ENCODE measurements around the gene RASD1. TPM values are rescaled to one million over a fixed set of nuclear protein-coding genes. Genes with fewer than 3 reads are reported as not detected.

Gene RASD1
- total and polyA plus RNA-seq, 2 of the 4 experiments (the other 2 are of a cell fraction) = 0.54 to 1.8 TPM

GRCh38 chr17:17494870-17495535 lies 1.2 kb downstream of the RASD1 start:
- DNase-seq = peak; percentile 37
- no peak overlapping the region for H4K5ac ChIP-seq (ENCODE audit: low read depth, low read length)
- no peak overlapping the region for H3K9ac ChIP-seq (ENCODE audit: low read depth, low read length)
- peaks cover 18% of the 10 kb centered on the region for H3K36me3 ChIP-seq (ENCODE audit: control insufficient read depth, insufficient read depth, low read length)
- H3K9me1 ChIP-seq (ENCODE audit: insufficient read depth, low read length) = no peaks in the 10 kb centered on the region
- peak overlapping the region; percentile 90 for H3K23ac ChIP-seq (ENCODE audit: low read depth, low read length)
- peaks cover 7% of the 10 kb centered on the region; the same call in 1 of the 2 replicates for H3K4me1 ChIP-seq (ENCODE audit: control insufficient read depth, insufficient read depth, low read length)
- H3K27me3 ChIP-seq (ENCODE audit: control insufficient read depth, insufficient read depth, low read length) = peaks cover 3% of the 10 kb centered on the region; the same call in 1 of the 2 replicates
- ChIA-PET POLR2A (ENCODE audit: unreplicated experiment) (no interaction called here), CTCF (interaction anchor here (0.9 kb wide), 1 partner anchor 147 kb away, joined by 4 read pairs; no protein-coding TSS in a partner anchor)
- peak overlapping the region; percentile 92 for H2AK9ac ChIP-seq (replicated peaks; ENCODE audit: low read depth, low read length, poor library complexity)
- peaks cover 8 to 14% of the 10 kb centered on the region in 2 experiments; a peak in 3 of 4 replicates for H3K79me1 ChIP-seq (ENCODE audit: low read depth in 1 of 2, low read length in 2 of 2)
- in situ Hi-C loops (cut with MboI; ENCODE audit: low sequenced_read_pairs) = loop anchor here (5.0 kb wide), 2 partner anchors 138 to 147 kb away; no protein-coding TSS in a partner anchor
- dilution Hi-C loops (cut with HindIII; ENCODE audit: low sequenced_read_pairs, unreplicated experiment) = no loop called here
- no peak overlapping the region for H3K27ac ChIP-seq (ENCODE audit: insufficient read depth, low read length)
- H2BK5ac ChIP-seq (ENCODE audit: low read depth, low read length, poor library complexity, severe bottlenecking) = no peak overlapping the region
- H3K4me3 ChIP-seq (ENCODE audit: insufficient read depth, low read depth, low read length) = no peak overlapping the region; the same call in 1 of the 2 replicates
- no peaks in the 10 kb centered on the region; the same call in 1 of the 2 replicates for H3K9me3 ChIP-seq (ENCODE audit: control insufficient read depth, insufficient read depth, low read length)
- no peak overlapping the region for H3K56ac ChIP-seq (ENCODE audit: extremely low read depth, insufficient read depth, low read length)
- peak overlapping the region; percentile 9; the same call in 1 of the 2 replicates for H3K4ac ChIP-seq (ENCODE audit: low read depth, low read length)
- peaks cover 7% of the 10 kb centered on the region for H4K20me1 ChIP-seq (ENCODE audit: insufficient read depth, low read length)
- H3K14ac ChIP-seq (replicated peaks; ENCODE audit: low read depth, low read length) = peak overlapping the region; percentile 48; the same call in 1 of the 2 replicates
- no TSS peak for BruUV-seq (replicated peaks)
- peak overlapping the region; percentile 68 for H3K4me2 ChIP-seq (ENCODE audit: low read depth, low read length)
- WGBS, 2 experiments (ENCODE audit: extremely low coverage in 2 of 2, insufficient read length in 1 of 2) = 13% methylated on average over 21 of the region's 71 CpGs; no CpG with 5 or more reads in 1 of the 2 experiments
- TF ChIP-seq CTCF (conservative IDR thresholded peaks at IDR 0.05; ENCODE audit: low read depth, low read length) (peak; percentile 4; the same call in 1 of the 2 replicates), USF2 (IDR thresholded peaks at IDR 0.05; ENCODE audit: low read depth, low read length) (0 out of 2 replicates have a peak, but pooled peaks have one; percentile 1), RFX5 (IDR thresholded peaks at IDR 0.05; ENCODE audit: low read depth, low read length) (no peak)
- peak overlapping the region; percentile 86 for H2AFZ ChIP-seq (replicated peaks; ENCODE audit: low read length, poor library complexity)
- no peak overlapping the region for H2BK15ac ChIP-seq (ENCODE audit: low read depth, low read length)
- no peak overlapping the region for H2BK20ac ChIP-seq (ENCODE audit: low read depth, low read length)
- H3K18ac ChIP-seq (ENCODE audit: low read depth, low read length) = no peak overlapping the region
- peak overlapping the region; percentile 48; the same call in 1 of the 2 replicates for H2AK5ac ChIP-seq (ENCODE audit: low read depth, low read length)
- H4K91ac ChIP-seq (ENCODE audit: insufficient read depth, low read depth, low read length) = no peak overlapping the region
- peak overlapping the region; percentile 51 to 64; a peak in 3 of 4 replicates for H4K8ac ChIP-seq (ENCODE audit: low read depth in 2 of 2, low read length in 2 of 2)
- intact Hi-C loops (cut with micrococcal nuclease) = loop anchor here (5.0 kb wide), 1 partner anchor 117 kb away; no protein-coding TSS in a partner anchor
- no peak overlapping the region for H2BK120ac ChIP-seq (ENCODE audit: low read depth, low read length)
- ATAC-seq (ENCODE audit: low read depth) = no peak
